Common myeloid progenitor, CD34-positive (primary cell): ENCODE results near the gene RALGPS2.
"Not testable (repeated sequence)": the region's sequence is repeated elsewhere in the genome, so short reads cannot be mapped to it uniquely, and the experiment has no call there.

ENCODE experiments used
- CTCF ChIA-PET: fragments of 350-600 bp; sonication (Branson Sonifier 250); formaldehyde crosslinking; loops from one replicate; lab custom pipeline; 2021; ENCODE audit warnings: antibody characterized with exemption; lab: Charles Lee
- POLR2A ChIA-PET: fragments of 350-600 bp; sonication (Branson Sonifier 250); formaldehyde crosslinking; loops from one replicate; lab custom pipeline; 2021; ENCODE audit warnings: antibody characterized with exemption; lab: Charles Lee
- DNase-seq, 3 donors: peaks; one replicate each; pipeline versions ENCODE4 v3.0.0 to v3.0.0-alpha.2; 2013
- H3K27ac ChIP-seq, 2 experiments: 1 replicate in 1 of 2; 2 replicates in 1 of 2; pipeline ENCODE4 v1.7.0; 2013; ENCODE audit warnings: inconsistent platforms in 2 of 2, low read length in 2 of 2, mild to moderate bottlenecking in 2 of 2, low read depth in 1 of 2, moderate library complexity in 1 of 2; ENCODE audit not compliant: severe bottlenecking in 2 of 2, insufficient read depth in 1 of 2, poor library complexity in 1 of 2
- H3K27me3 ChIP-seq, 5 experiments: replicated peaks in 2 of 5; 1 replicate in 3 of 5; 2 replicates in 2 of 5; pipeline versions ENCODE4 v1.6.1 to v1.7.0; 2013; ENCODE audit warnings: low read length in 4 of 5, mild to moderate bottlenecking in 2 of 5, moderate library complexity in 2 of 5, inconsistent platforms in 1 of 5; ENCODE audit not compliant: insufficient read depth in 5 of 5, control insufficient read depth in 4 of 5
- H3K36me3 ChIP-seq, 4 experiments: 1 replicate in 2 of 4; 2 replicates in 2 of 4; pipeline versions ENCODE4 v1.6.1 to v1.7.0; 2013; ENCODE audit warnings: low read length in 3 of 4, control low read depth in 1 of 4, mild to moderate bottlenecking in 1 of 4; ENCODE audit not compliant: control insufficient read depth in 4 of 4, insufficient read depth in 4 of 4
- H3K4me1 ChIP-seq, 4 experiments: 1 replicate in 3 of 4; 2 replicates in 1 of 4; pipeline versions ENCODE4 v1.6.1 to v1.7.1; 2013; ENCODE audit warnings: low read length in 3 of 4, mild to moderate bottlenecking in 3 of 4, control low read depth in 1 of 4, inconsistent platforms in 1 of 4, moderate library complexity in 1 of 4; ENCODE audit not compliant: control insufficient read depth in 4 of 4, insufficient read depth in 4 of 4; ENCODE audit errors: control extremely low read depth in 1 of 4
- H3K4me3 ChIP-seq, 7 experiments: 1 replicate in 4 of 7; 2 replicates in 3 of 7; pipeline versions ENCODE4 v1.5.1 to v1.7.0; 2013; ENCODE audit warnings: mild to moderate bottlenecking in 7 of 7, low read length in 6 of 7, moderate library complexity in 6 of 7, inconsistent platforms in 2 of 7, low read depth in 2 of 7, control low read depth in 1 of 7; ENCODE audit not compliant: insufficient read depth in 4 of 7, control insufficient read depth in 1 of 7; ENCODE audit errors: extremely low read depth in 1 of 7
- H3K9me3 ChIP-seq, 5 experiments: 1 replicate in 4 of 5; 2 replicates in 1 of 5; pipeline versions ENCODE4 v1.6.1 to v1.7.1; 2013; ENCODE audit warnings: low read length in 4 of 5, mild to moderate bottlenecking in 2 of 5, inconsistent platforms in 1 of 5, low read depth in 1 of 5, moderate library complexity in 1 of 5; ENCODE audit not compliant: control insufficient read depth in 4 of 5, insufficient read depth in 2 of 5; ENCODE audit errors: control extremely low read depth in 1 of 5
- WGBS: methylation state at CpG from one replicate; pipeline ENCODE4 v1.1.5; 2013; ENCODE audit not compliant: insufficient coverage; 5-methylcytosine and 5-hydroxymethylcytosine counted together

The RALGPS2 gene

GRCh38 chr1:178743801-178744200, 18.8 kb downstream of the RALGPS2 start:
- Histone ChIP-seq H3K9me3 (peaks cover 0 to 9% (median 0%) of the 10 kb centered on the region in 5 experiments), H3K4me1 (no peaks in the 10 kb centered on the region), H3K36me3 (peaks cover 3 to 23% (median 11%) of the 10 kb centered on the region in 4 experiments), H3K27ac (no peak overlapping the region), H3K27me3 (no peaks in the 10 kb centered on the region), H3K4me3 (no peak overlapping the region)
- DNase-seq, result no peak
- CTCF ChIA-PET, result interaction anchor here (1.2 kb wide), 1 partner anchor 10 kb away, joined by 3 read pairs; no protein-coding TSS in a partner anchor
- POLR2A ChIA-PET, result no interaction called here
- WGBS, result no CpG with 5 or more reads among the region's 2 CpGs

- ChIA-PET CTCF (no interaction called here), POLR2A (no interaction called here)
- Histone ChIP-seq H3K4me1 (no peaks in the 10 kb centered on the region), H3K4me3 (no peak overlapping the region), H3K36me3 (peaks cover 3 to 20% (median 9%) of the 10 kb centered on the region in 4 experiments), H3K27ac (no peak overlapping the region), H3K27me3 (no peaks in the 10 kb centered on the region), H3K9me3 (peaks cover 0 to 9% (median 0%) of the 10 kb centered on the region in 5 experiments)
- no peak for DNase-seq
- 100% methylated on average over 1 of the region's 2 CpGs for WGBS
Observed at GRCh38 chr1:178745260-178745659, 20.2 kb downstream of the RALGPS2 start.

- no peaks in the 10 kb centered on the region for H3K27me3 ChIP-seq
- POLR2A ChIA-PET, result no interaction called here
- no peaks in the 10 kb centered on the region for H3K4me1 ChIP-seq
- H3K36me3 ChIP-seq, result peaks cover 3 to 20% (median 9%) of the 10 kb centered on the region in 4 experiments
- H3K9me3 ChIP-seq, result peaks cover 0 to 9% (median 0%) of the 10 kb centered on the region in 5 experiments
- CTCF ChIA-PET, result interaction anchor here (0.6 kb wide), 1 partner anchor 568 kb away, joined by 3 read pairs; no protein-coding TSS in a partner anchor
- H3K4me3 ChIP-seq, result no peak overlapping the region
- DNase-seq, result no peak
- 100% methylated on average over 1 of the region's 2 CpGs for WGBS
- H3K27ac ChIP-seq, result no peak overlapping the region
Observed at GRCh38 chr1:178746345-178746744, 21.3 kb downstream of the RALGPS2 start.

- H3K4me1 ChIP-seq, H3K27me3 ChIP-seq, DNase-seq, CTCF ChIA-PET, H3K9me3 ChIP-seq, POLR2A ChIA-PET, H3K4me3 ChIP-seq, H3K27ac ChIP-seq: not testable (repeated sequence)
- H3K36me3 ChIP-seq, result peaks cover 0 to 12% (median 7%) of the 10 kb centered on the region in 4 experiments
- WGBS, result 100% methylated on average over 1 of the region's 3 CpGs
Observed at GRCh38 chr1:178747361-178747760, 22.3 kb downstream of the RALGPS2 start.

GRCh38 chr1:178749581-178750166, 24.6 kb downstream of the RALGPS2 start:
- Histone ChIP-seq H3K27ac (no peak overlapping the region), H3K9me3 (peaks cover 0 to 5% (median 3%) of the 10 kb centered on the region in 5 experiments), H3K27me3 (no peaks in the 10 kb centered on the region), H3K36me3 (peaks cover 0 to 7% (median 0%) of the 10 kb centered on the region in 4 experiments), H3K4me3 (no peak overlapping the region), H3K4me1 (no peaks in the 10 kb centered on the region)
- no peak for DNase-seq
- 86% methylated on average over 2 of the region's 5 CpGs for WGBS
- CTCF ChIA-PET, result interaction anchor here (0.9 to 1.7 kb wide), 6 partner anchors 11 to 254 kb away, joined by 3 to 5 read pairs (median 3); no protein-coding TSS in a partner anchor
- POLR2A ChIA-PET, result interaction anchor here (0.7 kb wide), 1 partner anchor 25 kb away, joined by 3 read pairs; no protein-coding TSS in a partner anchor

- Histone ChIP-seq H3K36me3 (peaks cover 0 to 2% (median 0%) of the 10 kb centered on the region in 4 experiments), H3K9me3 (peaks cover 0 to 12% (median 3%) of the 10 kb centered on the region in 5 experiments), H3K4me3 (no peak overlapping the region), H3K27ac (no peak overlapping the region), H3K4me1 (no peaks in the 10 kb centered on the region), H3K27me3 (no peaks in the 10 kb centered on the region)
- DNase-seq, result no peak
- ChIA-PET POLR2A (interaction anchor here (0.9 kb wide), 1 partner anchor 210 kb away, joined by 3 read pairs; no protein-coding TSS in a partner anchor), CTCF (interaction anchor here (1.2 to 1.8 kb wide), 5 partner anchors 10 to 208 kb away, joined by 3 to 6 read pairs (median 5); no protein-coding TSS in a partner anchor)
- WGBS, result 71% methylated on average over 2 of the region's 4 CpGs
Observed at GRCh38 chr1:178751046-178751445, 26.0 kb downstream of the RALGPS2 start.

- CTCF ChIA-PET, result interaction anchor here (0.7 to 2.5 kb wide), 13 partner anchors 12 to 250 kb away, joined by 3 to 20 read pairs (median 5); partner anchors contain the start of gene RALGPS2
- WGBS, result no CpG with 5 or more reads among the region's 2 CpGs
- H3K27ac ChIP-seq, result no peak overlapping the region
Observed at GRCh38 chr1:178752891-178753290, 27.8 kb downstream of the RALGPS2 start.

More at GRCh38 chr1:178752891-178753290, 27.8 kb downstream of the RALGPS2 start:
- H3K4me1 ChIP-seq, result no peaks in the 10 kb centered on the region
- POLR2A ChIA-PET, result no interaction called here
- no peak overlapping the region for H3K4me3 ChIP-seq
- peaks cover 0 to 2% (median 0%) of the 10 kb centered on the region in 4 experiments for H3K36me3 ChIP-seq
- H3K27me3 ChIP-seq, result no peaks in the 10 kb centered on the region
- no peak for DNase-seq
- peaks cover 0 to 15% (median 3%) of the 10 kb centered on the region in 5 experiments for H3K9me3 ChIP-seq
